HG02840 (cell line): Measurements from ENCODE around the gene GLTP.

Experiments
- ATAC-seq: cut with Tn5 transposase; IDR thresholded peaks from one replicate; pipeline ENCODE4 v1.9.1; 2021; ENCODE audit warnings: mild to moderate bottlenecking, moderate library complexity, moderate number of reproducible peaks; ENCODE audit not compliant: unreplicated experiment, low FRiP score

The GLTP gene

DNA sequence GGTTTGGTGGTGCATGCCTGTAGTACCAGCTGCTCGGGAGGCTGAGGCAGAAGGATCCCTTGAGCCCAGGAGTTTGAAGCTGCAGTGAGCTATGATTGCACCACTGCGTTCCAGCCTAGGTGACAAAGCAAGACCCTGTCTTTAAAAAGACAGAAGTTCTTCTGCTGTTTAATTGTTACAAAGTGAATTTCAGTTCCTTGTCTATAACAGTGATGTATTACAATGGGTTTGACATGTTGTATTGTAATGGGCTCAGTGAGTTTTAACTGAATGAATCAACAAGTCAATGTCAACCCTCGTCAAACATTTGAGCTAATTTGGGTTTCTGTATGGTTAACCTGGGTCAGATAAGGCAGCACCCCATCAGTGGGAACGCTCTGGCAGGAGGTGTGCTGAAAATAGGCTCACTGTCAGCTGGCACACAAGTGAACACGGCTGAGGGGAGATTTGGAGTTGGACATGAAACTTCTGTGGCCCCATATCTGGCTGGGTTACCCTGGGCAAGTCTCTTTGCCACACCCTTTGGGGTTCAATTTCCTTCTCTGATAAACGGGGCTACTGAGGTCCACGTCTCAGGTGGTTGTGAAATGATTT lies 33.1 kb downstream of the GLTP start:
- ATAC-seq: no peak

- no peak for ATAC-seq
Observed at GRCh38 chr12:109845824-109846205, 34.5 kb downstream of the GLTP start.

DNA sequence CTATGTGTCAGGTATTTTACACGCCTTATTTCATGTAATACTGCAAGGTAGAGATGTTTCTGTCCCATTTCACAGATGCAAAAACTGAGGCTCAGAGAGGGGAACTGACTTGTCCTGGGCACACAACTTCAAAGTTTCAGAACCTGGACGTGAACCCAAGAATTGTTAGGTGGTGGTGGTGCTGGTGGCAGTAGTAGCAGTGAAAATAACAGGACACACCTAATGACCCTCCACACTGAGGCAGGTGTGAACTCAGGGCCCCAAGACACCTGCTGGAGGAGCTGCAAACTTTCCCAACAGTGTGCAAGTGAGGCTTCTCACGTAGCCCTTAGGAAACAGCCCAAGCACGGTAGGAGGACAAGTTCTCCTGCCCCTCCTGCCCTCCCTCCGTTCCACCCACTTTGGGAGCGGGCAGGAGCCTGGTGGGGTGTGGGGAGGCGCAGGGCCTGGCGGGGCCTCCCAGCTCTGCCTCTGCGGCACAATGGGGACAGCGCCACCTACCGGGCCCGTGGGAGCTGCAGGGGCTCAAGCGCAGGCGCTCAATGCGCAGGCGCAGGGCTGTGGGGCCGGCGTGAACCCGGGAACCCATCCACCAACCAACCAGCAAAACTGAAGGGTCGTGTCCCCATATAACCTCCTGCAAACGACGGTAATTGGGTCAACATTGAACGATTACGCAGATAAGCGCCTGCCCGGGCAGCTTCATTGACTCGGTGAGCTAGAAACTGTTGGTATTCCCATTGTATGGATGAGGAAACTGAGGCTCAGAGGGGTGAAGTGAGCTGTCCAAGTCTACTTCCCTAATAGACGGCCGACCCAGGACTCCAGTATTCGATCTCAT lies 35.1 kb downstream of the GLTP start:
- ATAC-seq: no peak

- no peak for ATAC-seq
Observed at GRCh38 chr12:109844091-109844490, 36.2 kb downstream of the GLTP start.

GRCh38 chr12:109842021-109842420 lies 38.3 kb downstream of the GLTP start:
- ATAC-seq: no peak

DNA sequence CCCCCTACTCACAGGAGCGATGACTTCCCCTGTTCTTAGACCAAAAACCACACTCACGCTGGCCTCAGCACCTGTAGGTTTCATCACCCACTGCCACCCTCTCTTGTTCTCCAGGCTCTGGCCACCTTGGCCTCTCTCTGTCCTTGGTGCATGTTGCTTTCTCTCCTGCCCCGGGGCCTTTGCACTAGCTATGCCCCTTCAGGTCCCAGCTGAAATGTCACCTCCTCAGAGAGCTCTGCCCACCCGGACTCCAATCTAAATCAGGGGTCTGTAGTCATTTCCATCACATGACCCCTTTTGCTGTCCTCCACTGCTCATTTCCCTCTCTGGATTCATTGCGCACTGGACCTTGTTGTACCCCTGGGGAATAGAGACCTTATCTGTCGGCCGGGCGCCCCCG lies 39.0 kb downstream of the GLTP start:
- ATAC-seq: no peak

DNA sequence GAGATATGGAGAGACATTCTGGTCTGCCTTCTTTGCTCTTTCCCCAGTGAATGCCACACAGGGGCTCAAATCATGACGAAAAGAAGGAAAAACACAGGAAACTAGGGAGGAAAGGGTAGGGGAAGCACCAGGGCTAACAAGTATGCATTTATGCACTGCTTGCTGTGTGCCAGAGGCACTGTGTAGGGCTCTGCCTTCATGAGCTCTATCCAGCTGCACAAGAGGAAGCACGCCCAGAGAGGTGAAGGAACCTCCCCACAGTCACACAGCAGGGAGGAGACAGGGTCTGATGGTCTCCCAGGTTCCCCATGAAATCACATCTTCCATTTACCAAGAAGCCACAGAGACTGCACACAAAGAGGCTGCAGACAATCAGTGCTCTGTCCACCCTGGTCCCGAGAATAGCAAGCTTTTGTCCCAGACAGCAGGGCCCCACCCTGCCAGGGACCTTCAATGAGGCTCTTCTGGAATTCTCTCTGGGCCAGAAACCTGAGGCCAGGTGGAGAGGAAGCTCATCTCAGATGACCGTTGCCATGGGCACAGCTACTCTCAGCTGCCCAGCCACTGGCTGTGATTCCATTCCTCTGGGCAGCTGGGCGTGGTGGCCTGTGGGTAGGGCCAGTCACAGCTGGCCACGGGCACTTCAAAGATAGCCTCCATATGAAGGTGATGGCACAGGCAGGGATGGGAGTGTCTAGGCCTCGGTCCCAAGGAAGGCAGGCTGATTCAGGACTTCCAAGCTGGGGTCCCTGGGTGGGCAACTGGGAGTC lies 39.9 kb downstream of the GLTP start:
- ATAC-seq: no peak

DNA sequence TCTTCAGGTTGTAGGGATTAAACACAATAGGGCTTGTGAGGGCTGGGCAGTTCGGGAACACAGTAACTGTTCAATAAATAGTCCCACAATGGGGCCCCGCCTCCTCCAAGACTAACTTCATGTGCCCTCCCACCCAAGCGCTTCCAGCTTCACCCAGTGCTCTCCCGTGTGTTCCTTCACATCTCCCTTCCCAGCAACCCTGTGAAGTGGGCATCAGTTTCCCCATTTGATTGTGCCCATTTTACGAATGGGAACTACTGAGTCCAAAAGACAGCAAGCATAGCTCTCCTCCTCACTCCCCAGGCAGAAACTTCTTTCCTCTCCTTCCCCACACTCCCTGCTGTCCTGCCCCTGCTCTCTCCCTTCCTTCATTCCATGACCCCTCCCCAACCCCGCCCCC lies 40.9 kb downstream of the GLTP start:
- no peak for ATAC-seq

DNA sequence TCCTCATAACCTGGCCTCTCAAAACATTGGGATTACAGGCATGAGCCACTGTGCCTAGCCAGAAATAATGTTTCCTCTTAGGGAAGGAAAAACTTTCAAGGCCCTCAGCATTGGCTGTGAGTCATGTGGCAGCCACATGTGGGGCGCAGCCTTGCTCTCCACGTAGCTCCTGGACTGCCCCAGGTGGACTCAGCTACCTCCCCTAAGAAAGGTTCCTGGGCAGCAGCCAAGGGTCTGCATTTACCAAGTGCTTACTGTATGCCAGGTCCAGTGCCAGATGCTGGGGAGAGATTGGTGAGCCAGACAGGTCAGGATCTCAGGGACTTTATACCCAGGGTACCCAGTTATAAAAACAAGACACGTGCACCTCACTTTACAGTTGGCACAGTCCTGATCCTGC lies 43.4 kb downstream of the GLTP start:
- no peak for ATAC-seq

- ATAC-seq: no peak
Observed at GRCh38 chr12:109835827-109836226, 44.5 kb downstream of the GLTP start.

DNA sequence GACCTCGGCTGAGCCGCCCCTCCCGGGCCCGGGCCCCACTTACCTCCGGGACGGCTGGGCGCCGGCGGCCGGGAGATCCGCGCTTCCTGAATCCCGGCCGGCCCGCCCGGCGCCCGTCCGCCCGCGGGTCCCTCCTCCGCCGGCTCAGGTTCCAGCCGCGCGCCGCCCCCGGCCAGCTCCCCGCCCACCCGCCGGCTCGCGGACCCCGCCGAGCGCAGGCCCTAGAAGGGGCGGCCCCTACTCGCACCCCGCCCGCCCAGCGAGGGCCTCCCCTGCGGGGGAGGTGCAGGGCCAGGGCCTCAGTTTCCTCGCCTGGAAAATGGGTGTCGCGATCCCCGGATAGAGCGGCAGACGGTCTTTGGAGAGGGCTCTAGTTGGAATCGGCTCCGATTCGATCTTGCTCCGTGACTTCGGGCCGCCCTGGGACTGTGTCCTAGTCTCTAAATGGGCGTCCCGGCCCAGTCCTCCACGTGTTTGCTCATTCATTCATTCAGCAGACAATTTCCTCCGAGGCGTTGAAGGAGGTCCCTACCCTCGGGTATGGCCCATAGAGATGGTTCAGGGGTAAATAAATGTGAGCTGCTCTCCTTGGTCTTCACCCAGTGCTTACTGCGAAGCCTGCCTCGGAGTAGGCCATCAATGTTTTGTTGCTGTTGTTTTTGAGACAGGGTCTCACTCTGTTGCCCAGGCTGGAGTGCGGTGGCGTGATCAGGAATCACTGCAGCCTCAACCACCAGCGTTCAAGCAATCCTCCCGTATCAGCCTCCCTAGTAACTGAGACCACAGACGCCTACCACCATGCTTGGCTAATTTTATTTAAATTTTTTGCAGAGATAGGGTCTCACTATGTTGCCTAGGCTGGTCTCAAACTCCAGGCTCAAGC lies 46.8 kb downstream of the GLTP start, which contains the start of gene TRPV4:
Gene TRPV4, minus strand, starts transcription at position 92 of the 883 bp plus-strand sequence. CDS start 18,602 bp downstream, outside the sequence.
- no peak for ATAC-seq

GRCh38 chr12:109832541-109833306 lies 47.6 kb downstream of the GLTP start:
- no peak for ATAC-seq

GRCh38 chr12:109831929-109832328 lies 48.4 kb downstream of the GLTP start:
- ATAC-seq: no peak

DNA sequence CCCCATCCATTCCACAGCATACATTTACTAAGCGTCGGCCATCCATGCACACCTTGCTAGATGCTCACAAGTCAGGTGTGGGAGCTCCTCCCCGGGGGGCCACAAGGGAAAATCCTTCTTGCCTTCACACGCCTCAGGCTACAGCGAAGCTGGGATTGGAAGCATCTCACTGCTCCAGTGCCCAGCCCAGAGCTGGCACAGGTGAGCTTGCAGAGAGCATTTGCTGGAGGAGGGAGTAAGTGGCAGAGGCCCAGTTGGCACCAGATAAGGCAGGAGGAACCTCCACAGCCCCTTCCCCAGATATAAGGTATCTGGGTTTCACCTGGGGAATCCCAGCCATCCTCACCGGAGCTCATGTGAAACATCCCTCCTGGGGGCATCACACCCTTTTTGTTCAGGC lies 49.0 kb downstream of the GLTP start:
- no peak for ATAC-seq

DNA sequence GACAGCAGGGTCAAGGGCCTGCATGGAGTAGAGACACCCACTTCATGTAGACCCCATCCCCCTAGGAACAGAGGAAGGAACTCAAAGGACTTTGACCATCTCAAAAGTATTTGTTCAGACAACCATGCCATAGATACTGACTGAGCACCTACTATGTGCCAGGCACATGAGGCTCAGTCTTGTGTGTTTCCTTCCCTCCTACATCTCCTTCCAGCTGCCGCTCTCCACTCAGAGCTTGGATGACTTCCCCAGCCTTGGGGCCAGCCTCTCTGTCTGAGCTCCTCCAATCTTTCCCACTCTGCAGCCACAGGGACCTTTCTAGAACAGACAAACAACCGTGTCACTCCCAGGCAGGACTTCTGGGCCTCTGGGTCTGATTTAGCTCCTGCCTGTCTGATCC lies 49.6 kb downstream of the GLTP start:
- no peak for ATAC-seq

- no peak for ATAC-seq
Observed at GRCh38 chr12:109830267-109830666, 50.1 kb downstream of the GLTP start.

GRCh38 chr12:109829667-109830066 lies 50.7 kb downstream of the GLTP start:
- ATAC-seq: no peak

DNA sequence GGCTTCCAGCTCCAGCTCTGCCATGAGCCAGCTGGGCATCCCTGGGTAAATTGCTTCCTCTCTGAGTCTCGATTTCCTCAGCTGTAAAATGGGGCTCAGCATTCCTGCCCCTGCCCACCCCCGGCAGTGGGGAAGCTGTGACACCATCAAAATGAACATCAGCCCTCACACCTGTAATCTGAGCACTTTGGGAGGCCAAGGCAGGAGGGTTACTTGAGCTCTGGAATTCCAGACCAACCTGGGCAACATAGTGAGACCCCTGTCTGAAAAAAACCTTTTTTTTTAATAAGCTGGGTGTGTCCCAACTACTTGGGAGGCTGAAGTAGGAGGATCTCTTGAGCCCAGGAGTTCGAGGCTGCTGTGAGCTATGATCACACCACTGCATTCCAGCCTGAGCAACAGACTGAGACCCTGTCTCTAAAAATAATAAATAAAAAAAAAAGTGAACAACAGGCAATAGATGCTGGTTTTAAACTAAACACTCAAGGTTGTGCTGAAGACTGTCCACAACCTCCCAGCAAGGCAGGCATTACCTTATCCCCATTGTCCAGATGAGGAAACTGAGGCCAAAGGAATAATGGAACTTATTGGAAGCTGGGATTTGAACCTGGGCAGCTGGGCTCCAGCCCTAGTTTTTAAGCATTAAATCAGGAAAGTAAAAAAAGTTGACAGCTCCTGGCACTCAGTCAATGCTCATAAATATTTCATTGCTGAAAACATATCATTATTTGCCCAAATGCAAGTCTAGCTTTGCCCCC lies 51.4 kb downstream of the GLTP start:
- no peak for ATAC-seq
